CD1c-positive myeloid dendritic cell (primary cell): ENCODE data around the gene VPS35L.

ENCODE experiments used
- DNase-seq: peaks from one replicate; pipeline ENCODE4 v3.0.0-alpha.2; 2016; ENCODE audit errors: extremely low spot score

VPS35L gene

DNA sequence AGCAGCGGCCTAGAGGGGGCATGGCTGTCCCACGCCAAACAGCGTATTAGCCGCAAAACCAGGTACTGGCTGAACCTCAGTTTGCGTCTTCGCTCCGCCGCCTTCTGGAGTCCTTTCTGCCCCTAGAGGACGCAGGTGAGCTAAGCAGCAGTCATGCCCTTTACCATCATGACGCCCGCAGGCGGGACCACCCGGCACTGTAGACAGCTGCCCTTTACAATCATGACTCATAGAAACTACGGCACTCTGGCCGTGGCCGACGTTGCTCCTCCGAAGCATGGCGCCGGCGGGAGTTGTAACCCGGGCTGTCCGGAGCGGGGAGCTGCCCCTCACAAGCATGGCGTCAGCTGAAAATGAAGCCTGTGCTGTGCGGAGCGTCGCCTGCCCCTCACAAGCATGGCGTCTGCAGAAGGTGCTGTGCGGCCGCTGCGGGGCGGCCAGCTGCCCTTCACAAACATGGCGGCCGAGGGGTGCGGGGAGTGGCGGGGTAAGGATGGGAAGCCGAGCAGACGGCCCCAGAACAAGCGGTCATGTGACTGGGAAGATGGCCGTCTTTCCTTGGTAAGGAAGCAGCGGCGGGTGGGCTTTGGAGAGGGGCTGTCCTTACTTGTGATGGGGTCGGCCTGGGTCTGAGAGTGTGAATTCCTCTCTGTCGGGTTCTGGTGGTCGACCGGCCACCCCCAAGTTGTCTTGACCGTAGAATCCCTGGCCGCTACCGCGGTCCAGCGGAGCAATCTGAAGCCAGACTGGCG lies at the start of gene VPS35L:
TSS of gene VPS35L (plus strand) at position 518 of the 752 bp plus-strand sequence. CDS start at position 545, 27 bp downstream.
- DNase-seq, result peak; percentile 98

DNA sequence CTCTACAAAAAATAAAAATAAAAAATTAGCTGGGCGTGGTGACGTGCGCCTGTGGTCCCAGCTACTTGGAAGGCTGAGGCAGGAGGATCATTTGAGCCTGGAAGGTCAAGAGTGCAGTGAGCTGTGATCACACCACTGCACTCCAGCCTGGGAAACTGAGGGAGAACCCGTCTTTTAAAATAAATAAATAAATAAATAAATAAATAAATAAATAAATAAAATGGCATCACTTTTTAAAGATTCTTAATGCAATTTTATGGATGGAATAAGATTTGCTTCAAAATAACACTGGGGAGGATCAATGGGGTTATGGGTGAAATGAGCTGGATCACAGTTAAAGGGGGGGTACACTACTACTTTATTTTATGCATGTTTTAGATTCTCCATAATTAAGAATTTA lies 48.5 kb upstream of the VPS35L start:
- DNase-seq, result no peak

DNA sequence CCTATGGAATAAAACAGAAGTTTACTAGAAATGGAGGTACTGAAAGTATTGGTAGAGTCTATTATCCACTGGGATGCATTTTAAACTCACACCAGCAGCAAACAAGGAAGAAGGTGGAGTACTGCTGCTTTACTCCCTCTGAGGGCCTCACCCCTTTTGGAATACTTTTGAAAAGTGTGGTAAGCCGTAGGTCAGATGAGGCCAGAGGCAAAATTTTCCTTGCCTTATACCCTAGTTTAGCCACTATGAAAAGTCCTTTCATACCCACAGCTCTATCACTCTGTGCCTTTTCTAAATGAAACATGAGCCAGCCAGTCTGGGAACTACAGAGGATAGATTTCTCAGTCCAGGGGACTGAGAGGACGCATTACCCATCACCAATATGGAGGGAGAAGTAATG lies 47.6 kb upstream of the VPS35L start:
- no peak for DNase-seq

DNA sequence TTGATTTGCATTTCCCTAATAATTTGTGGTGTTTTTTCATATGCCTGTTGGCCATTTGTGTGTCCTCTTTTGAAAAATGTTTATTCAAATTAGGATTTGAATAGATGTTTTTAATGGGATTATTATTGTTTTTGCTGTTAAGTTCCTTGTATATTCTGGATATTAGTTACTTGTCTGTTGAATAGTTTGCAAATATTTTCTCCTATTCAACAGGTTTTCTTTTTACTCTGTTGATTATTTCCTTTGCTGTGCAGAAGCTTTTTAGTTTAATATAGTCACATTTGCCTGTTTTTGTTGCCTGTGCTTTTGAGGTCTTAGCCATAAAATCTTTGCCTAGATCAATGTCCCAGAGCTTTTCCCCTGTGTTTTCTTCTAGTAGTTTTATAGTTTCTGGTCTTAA lies 43.2 kb upstream of the VPS35L start:
- DNase-seq, result no peak

DNA sequence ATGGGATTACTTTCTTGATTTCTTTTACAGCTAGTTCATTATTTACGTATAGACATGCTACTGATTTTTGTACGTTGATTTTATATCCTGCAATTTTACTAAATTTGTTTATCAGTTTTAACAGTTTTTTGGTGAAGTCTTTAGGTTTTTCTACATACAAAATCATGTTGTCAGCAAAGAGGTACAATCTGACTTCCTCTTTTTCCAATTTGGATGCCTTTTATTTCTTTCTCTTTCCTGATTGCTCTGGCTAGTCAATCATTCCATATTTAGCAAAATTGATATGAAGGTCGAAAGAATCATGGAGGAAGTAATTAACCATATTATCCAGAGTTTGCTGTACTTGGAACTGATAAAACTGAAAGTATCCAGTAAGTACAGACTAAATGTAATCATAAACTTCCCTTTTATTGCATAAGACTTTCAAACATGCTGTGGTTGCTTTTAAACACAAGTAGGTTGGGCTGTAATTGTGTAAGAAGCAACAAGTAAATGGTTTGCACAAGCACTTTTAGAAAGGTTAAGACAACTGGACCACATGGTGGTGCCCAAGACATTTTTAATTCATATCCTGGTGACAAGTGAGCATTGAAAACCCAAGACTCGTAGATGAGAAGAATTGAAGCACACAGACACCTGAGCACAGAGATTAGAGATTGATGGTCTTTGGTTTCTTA lies 42.0 kb upstream of the VPS35L start:
- peak; percentile 81 for DNase-seq

DNA sequence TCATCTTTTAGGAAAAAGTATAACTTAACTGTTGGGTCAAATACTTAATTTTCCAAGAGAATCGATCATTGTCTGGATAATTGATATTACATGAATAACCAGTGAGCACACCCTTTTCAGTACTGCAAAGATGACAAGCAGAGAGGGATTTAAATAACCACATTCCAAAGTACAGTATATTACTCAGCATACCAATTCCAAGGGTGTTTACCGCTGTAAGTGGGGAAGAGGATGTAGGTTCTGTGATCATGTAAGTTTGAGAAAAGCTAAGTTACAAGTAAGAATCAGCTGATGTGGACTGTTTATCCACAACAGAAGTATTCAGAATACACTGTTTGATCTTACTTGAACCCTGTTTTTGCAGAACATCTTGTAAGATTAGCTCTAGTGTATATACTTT lies 39.7 kb upstream of the VPS35L start:
- DNase-seq, result no peak

- no peak for DNase-seq
Measured at GRCh38 chr16:19517424-19518089, 37.9 kb upstream of the VPS35L start.

GRCh38 chr16:19518388-19518787 lies 37.1 kb upstream of the VPS35L start:
- DNase-seq, result no peak

- peak; percentile 8 for DNase-seq
Measured at GRCh38 chr16:19520861-19521331, 34.6 kb upstream of the VPS35L start.

DNA sequence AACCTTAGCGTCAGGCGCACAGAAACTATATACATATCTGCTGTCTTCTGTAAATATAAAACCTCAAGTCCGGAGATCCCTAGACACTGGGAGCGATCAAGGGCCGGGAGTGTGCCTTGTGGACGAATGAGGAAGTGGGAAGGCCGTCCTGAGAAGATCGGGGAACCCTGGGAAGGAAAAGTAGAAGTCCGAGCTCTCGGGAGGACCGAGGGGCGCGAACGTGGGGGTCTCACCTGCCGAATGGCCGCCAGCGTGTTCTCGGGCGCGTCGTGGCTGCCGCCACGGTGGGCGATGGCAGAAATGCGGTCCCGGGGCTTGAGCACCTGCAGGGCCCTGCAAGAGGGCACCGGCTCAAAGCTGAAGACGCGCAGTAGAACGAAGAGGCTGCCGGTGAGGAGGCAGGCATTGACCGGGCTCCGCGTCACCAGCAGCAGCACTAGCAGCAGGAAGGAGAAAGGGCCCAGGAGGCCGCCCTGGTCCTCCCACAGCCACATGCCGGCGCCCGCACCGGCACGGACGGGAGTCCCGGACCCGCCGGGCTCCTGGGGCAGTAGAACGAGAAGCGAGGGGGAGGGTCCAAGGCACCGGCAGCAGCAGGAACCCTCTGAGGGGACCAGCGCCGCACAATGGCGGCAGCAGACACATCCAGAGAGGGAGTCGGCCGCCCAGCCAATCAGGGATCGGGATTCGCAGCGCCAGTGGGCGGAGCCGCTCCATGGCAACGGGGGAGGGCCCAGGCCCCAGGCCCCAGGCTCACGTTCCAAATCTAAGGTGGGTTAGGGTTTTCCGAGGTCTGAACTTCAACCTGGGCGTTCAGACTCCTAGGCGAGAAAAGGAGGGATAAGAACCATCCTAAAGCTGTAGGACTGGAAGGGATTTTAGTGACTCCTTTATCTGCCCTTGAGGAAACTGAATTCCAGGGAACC lies 33.8 kb upstream of the VPS35L start, which contains the start of gene GDE1:
TSS of gene GDE1 (minus strand) at position 628 of the 926 bp plus-strand sequence. CDS start at position 494, 134 bp downstream.
- peak; percentile 93 for DNase-seq

DNA sequence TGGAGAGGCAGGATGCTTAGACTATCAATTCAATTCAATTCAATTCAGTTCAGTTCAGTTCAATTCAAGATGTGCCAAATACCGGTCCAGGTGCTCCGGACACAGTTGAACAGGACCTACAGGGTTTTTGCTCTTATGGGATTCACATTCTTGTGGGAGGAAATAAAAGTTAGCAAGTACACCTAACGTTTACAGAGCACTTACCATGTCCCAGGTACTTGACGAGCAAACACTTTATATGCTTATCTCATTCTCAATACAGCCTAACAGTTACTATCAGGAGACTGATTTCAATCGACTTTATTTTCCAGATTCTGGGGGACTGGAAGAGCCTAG lies 33.1 kb upstream of the VPS35L start:
- DNase-seq, result no peak

GRCh38 chr16:19522760-19523159 lies 32.7 kb upstream of the VPS35L start:
- no peak for DNase-seq

GRCh38 chr16:19523184-19523558 lies 32.3 kb upstream of the VPS35L start:
- no peak for DNase-seq

DNA sequence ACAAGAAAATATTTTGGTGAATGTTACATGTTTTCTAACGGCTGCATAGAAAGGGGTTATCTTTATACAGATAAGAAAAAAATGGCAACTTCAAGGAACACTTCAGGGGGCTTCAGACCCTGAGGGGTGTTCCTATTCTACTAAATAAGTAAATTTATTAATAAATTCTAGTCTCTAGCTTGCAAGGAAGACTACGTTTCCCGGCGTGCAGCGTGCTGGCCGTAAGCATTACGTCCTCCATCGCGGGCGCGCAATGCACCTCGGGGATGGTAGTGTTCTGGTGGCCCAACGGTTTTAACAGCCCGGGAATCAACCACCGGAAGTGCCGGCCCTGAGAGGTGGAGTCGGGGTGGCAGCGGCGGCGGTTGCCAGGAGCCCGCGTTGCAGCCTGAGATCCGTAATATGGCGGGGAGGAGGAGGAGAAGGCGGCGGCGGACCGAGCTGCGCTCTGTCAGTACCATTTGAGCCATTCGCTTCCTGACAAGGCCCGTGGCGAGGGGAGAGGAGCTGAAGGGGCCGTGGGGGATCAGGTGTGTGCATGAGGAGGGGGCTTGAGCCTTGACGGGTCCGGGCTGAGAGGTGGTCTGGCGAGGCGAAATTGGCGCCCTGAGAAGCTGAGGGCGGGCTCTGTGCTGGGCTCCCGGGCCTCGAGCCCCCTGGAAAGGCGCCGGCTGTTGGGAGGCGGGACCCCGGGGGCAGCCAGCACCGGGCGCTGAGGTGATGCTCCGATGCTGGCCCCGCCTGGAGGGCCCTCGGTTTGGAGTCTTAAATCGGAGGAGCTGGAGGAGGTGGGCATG lies 31.7 kb upstream of the VPS35L start, which contains the start of gene CCP110:
TSS of gene CCP110 (plus strand) at position 384 of the 797 bp plus-strand sequence. CDS start 3,940 bp downstream, outside the sequence.
- DNase-seq, result peak; percentile 97

GRCh38 chr16:19524356-19524615 lies 31.2 kb upstream of the VPS35L start:
- no peak for DNase-seq

- peak; percentile 46 for DNase-seq
Measured at GRCh38 chr16:19524616-19525384, 30.7 kb upstream of the VPS35L start.

DNA sequence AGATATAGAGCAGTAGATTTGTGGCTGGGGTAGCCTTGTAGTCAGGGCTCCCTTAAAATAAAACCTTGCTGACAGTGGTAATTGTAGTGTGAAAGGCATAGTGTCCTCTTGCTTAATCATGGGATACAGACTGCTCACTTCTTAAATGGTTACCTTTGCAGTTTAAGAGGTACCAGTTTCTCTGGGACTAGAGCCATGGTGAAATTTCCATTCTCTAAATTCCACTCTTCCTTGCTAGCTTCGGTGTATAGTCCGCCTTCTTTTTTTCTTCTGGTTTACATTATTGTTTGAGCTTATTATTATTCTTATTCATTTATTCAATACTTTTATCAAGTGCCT lies 30.1 kb upstream of the VPS35L start:
- DNase-seq, result no peak

DNA sequence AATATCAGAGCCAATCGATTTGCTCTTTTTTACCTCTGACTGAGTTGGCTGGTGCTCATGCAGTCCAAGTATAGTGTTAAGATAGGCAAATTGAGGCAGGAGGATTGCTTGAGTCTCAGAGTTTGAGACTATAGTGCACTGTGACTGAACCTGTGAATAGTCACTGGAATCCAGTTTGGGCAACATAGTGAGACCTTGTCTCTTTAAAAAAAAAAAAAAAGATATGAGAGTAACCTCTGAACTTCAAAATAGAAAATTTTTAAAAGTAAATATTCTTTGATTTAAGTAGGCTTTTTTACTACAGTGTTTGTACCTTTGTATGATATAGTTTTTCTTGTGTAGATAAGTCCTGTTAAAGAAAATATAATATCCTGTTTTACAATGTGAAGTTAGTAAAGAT lies 28.3 kb upstream of the VPS35L start:
- no peak for DNase-seq

DNA sequence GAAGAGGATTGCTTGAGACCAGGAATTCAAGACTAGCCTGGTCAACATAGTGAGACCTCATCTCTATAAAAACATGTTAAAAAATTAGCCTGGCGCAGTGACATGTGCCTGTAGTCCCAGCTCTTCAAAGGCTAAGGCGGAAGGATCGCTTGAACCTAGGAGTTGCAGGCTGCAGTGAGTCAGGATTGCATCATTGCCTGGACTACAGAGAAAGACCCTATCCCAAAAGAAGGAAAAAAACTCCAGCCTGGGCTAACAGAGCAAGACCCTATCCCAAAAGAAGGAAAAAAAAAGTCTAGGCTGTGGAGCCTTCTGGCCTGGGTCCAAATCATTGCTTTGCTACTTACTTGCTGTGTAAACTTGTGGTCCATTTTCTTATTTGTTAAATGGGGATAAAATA lies 26.8 kb upstream of the VPS35L start:
- DNase-seq, result no peak

DNA sequence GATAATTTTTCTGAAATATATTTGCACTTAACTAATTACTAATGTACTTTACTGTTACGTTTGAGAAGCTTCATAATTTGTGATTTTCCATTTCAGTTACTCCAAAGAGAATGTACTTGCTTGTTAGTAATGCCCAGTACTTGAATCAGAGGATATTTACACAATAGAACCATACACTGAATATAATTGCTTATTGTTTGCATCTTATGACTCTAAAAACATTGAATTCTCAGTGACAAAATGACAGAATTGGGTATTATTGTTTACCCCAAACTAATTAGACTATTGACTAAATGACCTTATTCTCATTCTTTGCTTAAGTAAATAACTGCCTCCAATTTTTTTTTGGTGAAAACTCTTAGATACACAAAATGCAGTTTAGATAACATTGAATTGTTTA lies 22.9 kb upstream of the VPS35L start:
- no peak for DNase-seq
